Peyer's patch (tissue), 4 donors: ENCODE measurements around the gene IGFLR1.

Experiments
- POLR2A ChIP-seq, 2 donors: fragments of 450-650 bp; IDR thresholded peaks; one replicate each; pipeline ENCODE4 v1.5.1; 2017; ENCODE audit warnings: antibody characterized with exemption in 2 of 2, mild to moderate bottlenecking in 2 of 2, moderate library complexity in 2 of 2
- TF ChIP-seq, protein P1 (sequence below), 6 experiments: fragments of 450-650 bp in 4 of 6; fragments of 200-600 bp in 2 of 6; sonication (generic) in 1 of 6; IDR thresholded peaks; one replicate each; pipeline ENCODE4 v1.5.1; 2017 to 2019; ENCODE audit warnings: antibody characterized with exemption in 6 of 6, mild to moderate bottlenecking in 3 of 6, moderate library complexity in 1 of 6

GRCh38 chr19:35766571-35767104 lies 24.4 kb upstream of the IGFLR1 start:
- TF ChIP-seq POLR2A (IDR thresholded peaks at IDR 0.05), result no peak
- TF ChIP-seq, protein P1, sequence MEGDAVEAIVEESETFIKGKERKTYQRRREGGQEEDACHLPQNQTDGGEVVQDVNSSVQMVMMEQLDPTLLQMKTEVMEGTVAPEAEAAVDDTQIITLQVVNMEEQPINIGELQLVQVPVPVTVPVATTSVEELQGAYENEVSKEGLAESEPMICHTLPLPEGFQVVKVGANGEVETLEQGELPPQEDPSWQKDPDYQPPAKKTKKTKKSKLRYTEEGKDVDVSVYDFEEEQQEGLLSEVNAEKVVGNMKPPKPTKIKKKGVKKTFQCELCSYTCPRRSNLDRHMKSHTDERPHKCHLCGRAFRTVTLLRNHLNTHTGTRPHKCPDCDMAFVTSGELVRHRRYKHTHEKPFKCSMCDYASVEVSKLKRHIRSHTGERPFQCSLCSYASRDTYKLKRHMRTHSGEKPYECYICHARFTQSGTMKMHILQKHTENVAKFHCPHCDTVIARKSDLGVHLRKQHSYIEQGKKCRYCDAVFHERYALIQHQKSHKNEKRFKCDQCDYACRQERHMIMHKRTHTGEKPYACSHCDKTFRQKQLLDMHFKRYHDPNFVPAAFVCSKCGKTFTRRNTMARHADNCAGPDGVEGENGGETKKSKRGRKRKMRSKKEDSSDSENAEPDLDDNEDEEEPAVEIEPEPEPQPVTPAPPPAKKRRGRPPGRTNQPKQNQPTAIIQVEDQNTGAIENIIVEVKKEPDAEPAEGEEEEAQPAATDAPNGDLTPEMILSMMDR (IDR thresholded peaks at IDR 0.05), result no peak
